SK-N-MC (cell line): Measurements from ENCODE around the gene MXD4.

Source experiments
- EZH2 ChIP-seq: fragments of 200-600 bp; sonication (generic); IDR thresholded peaks from one replicate; pipeline ENCODE4 v1.6.1; 2017; ENCODE audit warnings: antibody characterized with exemption
- FOXP2 ChIP-seq: optimal IDR thresholded peaks from 2 replicates; pipeline ENCODE3; 2011; ENCODE audit warnings: mild to moderate bottlenecking, moderate library complexity; ENCODE audit not compliant: insufficient read depth; ENCODE audit errors: extremely low read length, control extremely low read depth
- POLR2AphosphoS5 ChIP-seq: IDR thresholded peaks from 2 replicates; pipeline ENCODE4 v1.6.1; 2012; ENCODE audit warnings: mild to moderate bottlenecking, low read depth, low read length, borderline replicate concordance

DNA sequence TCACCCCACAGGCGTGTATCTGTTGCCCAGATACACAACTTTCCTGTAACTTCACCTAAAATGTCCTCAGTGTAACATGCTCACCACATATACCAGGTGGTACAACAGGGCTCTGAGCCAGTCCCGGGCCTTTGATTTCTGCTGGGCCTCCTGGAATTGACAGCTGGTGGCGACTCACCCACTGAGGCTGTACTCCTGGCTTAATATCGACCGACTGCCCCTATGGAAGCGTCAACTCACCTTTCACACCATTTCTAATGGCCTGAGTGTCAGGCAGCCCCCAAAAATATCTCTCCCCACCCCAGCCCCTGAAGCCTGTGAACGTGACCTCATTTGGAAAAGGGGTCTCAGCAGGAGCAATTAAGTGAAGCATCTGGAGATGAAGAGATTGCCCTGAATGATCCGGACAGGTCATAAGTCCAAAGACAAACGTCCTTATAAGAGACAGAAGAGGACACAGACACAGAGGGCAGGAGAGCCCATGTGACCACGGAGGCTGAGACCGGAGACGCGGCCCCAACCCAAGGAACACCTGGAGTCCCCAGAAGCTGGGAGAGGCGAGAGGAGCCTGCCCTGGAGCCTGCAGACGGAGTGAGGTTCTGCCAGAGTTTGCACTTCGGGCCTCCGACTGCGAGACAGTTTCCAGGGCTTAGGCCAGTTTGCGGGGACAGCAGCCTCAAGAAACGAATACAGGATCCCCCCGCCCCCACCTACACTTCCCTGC lies 12.6 kb upstream of the MXD4 start:
- no peak for TF ChIP-seq EZH2
- TF ChIP-seq POLR2AphosphoS5: no peak
- TF ChIP-seq FOXP2: no peak
